Inflammatory macrophage treated with lipopolysaccharide for 4 hours (primary cell): ENCODE measurements around the gene LY6G6F.
"Not testable (repeated sequence)": the region's sequence is repeated elsewhere in the genome, so short reads cannot be mapped to it uniquely, and the experiment has no call there.

ENCODE experiments used
- DNase-seq: peaks from one replicate; pipeline ENCODE4 v3.0.0-alpha.2; 2020

The LY6G6F gene

DNA sequence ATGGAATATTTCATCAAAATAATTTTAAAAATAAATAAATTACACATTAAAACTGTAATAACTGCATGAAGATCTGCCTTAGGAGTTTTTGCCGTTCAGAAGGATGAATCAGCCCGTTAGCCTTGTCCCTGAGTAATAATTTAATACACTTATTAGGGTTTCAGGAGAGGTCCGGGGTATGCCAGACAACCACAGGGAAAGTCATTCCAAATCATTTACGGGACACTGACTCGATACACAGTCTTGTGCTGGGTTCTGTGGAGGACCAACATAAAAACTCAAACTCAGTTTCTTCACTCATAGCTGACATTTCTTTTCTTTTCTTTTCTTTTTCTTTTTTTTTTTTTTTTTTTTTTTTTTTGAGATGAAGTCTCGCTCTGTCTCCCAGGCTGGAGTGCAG, 735 bp upstream of the LY6G6F start:
- no peak for DNase-seq

DNA sequence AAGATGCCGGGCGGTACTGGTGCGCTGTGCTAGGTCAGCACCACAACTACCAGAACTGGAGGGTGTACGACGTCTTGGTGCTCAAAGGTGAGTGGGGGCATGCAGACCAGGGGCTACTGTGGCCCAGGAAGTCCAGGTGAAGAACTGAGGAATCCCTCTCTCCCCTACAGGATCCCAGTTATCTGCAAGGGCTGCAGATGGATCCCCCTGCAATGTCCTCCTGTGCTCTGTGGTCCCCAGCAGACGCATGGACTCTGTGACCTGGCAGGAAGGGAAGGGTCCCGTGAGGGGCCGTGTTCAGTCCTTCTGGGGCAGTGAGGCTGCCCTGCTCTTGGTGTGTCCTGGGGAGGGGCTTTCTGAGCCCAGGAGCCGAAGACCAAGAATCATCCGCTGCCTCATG, 1.0 kb downstream of the LY6G6F start:
- DNase-seq: no peak

DNA sequence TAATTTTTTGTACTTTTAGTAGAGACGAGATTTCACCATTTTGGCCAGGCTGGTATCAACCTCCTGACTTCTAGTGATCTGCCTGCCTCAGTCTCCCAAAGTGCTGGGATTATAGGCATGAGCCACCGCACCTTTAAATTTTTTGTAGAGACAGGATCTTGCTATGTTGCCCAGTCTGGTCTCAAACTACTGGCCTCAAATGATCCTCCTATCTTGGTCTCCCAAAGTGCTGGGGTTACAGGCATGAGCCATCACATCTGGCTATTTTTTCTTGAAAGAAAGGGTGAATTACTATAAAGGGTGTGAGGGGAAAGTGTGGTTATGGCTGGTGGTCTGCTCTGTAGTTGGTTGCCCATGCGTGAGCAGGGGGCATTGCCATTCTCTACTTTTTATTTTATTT, 1.6 kb downstream of the LY6G6F start:
- DNase-seq: no peak

DNA sequence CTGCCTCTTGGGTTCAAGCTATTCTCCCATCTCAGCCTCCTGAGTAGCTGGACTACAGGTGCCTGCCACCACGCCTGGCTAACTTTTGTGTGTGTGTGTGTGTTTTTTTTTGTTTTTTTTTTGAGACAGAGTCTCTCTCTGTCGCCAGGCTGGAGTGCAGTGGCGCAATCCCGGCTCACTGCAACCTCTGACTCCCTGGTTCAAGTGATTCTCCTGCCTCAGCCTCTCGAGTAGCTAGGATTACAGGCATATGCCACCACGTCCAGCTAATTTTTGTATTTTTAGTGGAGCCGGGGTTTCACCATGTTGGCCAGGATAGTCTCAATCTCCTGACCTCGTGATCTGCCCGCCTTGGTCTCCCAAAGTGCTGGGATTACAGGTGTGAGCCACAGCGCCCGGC, 2.5 kb downstream of the LY6G6F start:
- DNase-seq: not testable (repeated sequence)

DNA sequence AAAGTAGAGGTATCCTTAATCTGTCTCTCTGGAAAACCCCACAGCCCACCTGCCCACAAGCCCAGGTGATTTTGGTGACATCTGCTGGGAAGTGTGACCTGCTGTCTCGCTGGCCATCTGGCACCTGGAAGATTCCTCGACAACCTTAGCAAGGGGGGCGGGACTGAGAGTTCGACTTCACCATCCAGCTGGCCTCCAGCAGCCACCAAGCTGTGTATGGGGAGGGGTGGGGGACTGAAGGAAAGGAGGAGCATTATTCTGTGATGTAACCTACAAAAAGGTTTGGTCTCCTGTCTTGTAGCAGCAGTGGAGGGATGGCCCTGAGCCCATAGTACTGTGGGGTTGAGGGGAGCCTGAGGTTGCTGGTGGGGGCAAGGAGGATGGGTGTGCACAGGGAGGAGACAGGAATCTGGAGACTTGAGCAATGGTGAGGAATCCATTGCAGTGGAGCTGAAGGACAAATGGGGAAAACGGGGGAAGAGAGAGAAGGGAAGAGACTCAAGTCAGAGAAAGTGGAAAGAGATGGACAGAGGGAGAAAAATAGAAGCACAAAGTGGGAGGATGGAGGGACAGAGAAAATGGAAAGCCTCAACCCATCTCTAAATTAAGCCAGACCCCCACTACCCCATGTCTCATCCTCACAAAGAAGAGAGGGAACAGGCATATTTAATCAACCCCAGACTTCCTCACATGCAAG, 4.0 kb downstream of the LY6G6F start:
- no peak for DNase-seq

DNA sequence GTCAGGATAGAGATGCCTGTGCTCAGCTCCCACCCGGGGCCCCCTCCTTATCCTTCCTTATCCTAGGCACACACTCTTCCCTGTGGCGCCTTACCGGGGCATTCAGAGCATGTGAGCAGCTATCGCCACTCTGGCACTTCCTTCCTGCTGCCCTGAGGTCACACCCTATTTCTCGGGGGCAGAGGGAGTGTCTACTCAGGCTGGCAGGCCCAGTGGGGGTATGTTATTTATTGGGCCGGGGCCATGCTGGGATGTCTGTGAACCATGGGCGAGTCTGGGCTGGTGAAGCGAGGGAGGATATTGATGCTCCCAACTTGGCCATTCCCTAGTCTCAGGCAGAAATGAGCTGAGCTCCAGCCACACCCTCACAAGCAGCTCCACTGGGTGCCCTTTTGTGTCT, 4.6 kb downstream of the LY6G6F start:
- peak; percentile 40 for DNase-seq

DNA sequence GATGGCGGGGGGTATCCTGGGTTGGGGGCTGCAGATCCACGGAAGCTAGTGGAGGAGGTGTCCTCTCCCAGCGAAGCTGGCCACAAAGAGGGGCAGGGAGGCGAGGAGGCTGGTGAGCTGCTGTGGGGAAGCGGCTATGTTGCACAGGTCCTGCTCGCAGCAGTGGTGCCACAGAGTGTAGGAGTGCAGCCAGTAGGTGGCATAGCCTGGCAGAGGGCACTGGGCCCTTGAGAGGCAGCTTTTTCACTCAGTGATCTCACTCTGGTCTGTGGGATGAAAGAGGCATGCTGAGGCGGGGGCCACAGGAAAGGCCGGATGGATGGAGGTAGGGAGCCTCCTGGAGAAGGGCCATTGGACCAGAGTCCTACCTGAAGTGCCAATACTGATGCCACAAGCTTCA, 5.6 kb downstream of the LY6G6F start:
- no peak for DNase-seq

DNA sequence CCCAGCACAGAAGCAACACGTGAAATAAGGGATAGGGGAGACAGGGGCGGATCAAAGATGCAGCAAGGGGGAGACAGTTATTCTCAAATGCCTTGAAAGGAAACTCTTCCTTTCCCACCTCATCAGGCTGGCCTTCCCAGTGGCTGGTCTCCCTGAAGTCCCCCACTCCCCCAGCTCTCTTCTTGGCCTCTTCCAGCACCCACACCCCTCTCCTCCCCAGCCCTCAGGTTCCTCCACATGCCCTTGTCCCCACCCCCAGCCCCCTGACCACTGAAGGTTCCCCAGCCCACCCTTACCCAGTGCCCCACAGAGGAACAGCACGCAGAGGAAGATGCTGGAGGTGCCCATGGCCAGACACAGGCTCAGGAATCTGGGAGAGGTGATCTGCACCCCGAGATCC, 6.8 kb downstream of the LY6G6F start:
- DNase-seq: no peak

DNA sequence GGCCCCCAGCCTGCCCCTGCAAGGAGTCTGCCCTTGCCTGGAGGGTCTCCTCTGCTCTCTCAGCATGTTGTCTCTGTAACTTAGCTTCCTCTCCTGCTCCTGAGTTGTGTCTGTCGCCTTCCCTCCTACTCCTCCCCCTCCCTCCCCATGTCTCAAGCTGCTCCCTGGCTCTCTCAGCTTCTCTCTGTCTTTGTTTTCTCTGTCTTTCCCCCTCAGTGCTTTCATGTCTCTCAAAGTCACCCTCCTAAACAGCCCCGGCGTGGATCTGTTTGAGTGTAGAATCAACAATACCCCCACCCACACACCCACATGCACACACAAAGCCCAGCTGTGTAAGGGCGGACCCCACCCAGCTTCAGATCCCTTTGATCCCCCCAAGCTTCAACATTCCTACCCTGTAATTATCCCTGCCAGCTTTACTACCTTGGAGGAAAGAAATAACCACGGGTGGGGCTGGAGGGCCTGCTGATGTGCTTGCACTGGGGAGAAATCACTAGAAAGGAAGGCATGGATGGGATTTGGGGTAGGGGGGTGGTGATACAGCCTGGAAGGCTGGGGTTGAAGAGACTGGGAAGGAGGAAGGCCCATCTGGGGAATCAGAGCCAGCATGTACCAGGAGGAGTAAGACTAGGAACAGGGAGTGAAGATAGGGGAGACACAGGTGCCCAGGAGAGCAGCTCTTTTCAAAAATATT, 7.5 kb downstream of the LY6G6F start:
- no peak for DNase-seq

DNA sequence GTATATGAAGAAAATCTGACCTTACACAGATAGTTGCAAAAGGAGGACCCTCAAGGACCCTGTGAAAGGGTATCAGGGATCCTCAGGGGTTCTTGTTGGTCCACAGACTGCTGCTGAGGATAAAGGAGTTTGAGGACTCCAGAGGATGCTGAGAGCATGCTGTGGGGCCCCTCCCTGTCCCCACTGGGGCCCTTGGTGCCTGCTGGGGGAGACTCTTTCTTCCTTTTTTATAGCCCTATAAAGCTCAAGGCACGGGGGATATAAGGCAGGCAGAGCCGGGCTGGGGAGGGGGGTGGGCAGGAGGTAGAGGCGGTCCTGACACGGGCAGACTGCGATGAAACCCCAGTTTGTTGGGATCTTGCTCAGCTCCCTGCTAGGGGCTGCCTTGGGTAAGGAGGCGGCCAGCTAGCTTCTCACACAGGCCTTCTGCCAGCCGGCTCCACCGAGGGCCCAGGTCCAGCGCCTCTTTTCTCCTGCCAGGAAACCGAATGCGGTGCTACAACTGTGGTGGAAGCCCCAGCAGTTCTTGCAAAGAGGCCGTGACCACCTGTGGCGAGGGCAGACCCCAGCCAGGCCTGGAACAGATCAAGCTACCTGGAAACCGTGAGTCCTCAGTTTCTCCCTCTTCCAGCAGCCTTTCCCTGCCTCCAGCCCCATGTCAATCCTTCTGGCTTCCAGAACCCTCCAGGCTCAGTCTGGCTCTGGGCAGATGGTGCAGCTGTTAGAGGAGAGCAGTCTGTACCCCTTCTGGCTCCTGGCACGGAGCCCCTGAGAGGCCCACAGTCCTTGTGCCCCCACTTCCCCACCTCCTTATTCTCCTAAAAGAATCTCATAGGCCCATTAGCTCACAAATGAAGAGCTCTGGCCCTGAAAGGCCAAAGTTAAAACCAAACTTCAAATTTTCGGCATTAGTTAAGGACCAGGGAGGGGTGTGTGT, 8.6 kb downstream of the LY6G6F start, which contains the start of gene LY6G6D:
LY6G6D (plus strand) TSS at position 327 of the 937 bp plus-strand sequence; CDS start at position 335, 8 bp downstream.
- no peak for DNase-seq

DNA sequence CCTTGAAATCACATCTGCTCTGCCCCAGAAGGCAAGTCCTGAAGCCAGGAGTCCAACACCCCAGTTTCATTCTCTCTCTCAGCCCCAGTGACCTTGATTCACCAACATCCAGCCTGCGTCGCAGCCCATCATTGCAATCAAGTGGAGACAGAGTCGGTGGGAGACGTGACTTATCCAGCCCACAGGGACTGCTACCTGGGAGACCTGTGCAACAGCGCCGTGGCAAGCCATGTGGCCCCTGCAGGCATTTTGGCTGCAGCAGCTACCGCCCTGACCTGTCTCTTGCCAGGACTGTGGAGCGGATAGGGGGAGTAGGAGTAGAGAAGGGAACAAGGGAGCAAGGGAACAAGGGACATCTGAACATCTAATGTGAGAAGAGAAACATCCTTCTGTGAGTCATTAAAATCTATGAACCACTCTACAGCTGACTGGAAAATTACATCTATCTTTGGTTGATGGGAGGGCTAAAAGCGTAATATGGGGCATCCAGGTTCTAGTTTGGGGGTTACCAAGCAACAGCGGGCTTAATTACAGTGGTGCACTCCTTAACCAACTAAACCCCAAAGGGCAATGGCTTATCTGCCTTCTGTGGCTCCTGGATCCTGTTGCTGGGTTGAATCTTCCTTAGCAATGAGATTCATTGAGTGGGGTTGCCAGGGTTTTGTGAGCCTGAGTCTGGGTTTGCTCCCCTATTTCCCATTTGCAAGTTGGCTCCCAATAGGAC, 11.0 kb downstream of the LY6G6F start:
- DNase-seq: no peak

DNA sequence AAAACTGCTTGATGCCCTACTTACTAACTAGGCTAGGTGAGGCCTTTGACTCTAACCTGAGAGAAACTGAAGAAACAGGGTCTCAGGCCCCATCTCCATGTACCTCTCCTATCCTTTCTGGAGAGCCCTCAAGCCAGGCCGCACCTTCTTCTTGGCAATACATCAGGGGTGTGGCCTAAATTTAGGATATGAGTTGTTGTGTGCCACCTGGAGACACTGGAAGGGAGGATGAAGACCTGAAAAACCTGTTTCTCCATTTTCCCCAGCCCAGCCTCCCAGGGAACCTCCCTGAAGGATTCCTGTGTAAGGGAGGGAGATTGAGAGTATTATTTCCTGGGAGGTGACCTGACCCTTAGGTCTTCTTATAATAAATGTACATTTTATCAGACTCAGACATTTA, 11.6 kb downstream of the LY6G6F start:
- DNase-seq: no peak

DNA sequence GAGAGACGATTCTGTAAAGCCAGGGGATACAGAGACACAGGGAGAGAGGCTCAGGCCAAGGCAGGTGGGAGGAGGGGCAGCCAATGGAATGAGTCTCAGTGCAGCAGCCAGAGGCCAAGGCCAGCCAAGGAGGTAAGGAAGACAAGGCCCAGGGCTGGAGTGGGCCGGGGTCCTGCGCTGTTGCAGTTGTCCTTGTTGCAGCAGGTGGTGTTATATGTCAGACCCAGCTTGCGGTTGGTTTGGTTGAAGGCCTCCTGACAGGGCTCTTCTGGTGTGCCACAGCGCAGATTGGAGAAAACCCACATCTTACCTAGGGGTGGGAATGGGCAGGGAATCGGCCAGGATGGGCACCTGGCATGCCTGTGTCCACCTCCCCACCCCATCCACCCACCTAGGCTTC, 12.3 kb downstream of the LY6G6F start:
- DNase-seq: no peak

DNA sequence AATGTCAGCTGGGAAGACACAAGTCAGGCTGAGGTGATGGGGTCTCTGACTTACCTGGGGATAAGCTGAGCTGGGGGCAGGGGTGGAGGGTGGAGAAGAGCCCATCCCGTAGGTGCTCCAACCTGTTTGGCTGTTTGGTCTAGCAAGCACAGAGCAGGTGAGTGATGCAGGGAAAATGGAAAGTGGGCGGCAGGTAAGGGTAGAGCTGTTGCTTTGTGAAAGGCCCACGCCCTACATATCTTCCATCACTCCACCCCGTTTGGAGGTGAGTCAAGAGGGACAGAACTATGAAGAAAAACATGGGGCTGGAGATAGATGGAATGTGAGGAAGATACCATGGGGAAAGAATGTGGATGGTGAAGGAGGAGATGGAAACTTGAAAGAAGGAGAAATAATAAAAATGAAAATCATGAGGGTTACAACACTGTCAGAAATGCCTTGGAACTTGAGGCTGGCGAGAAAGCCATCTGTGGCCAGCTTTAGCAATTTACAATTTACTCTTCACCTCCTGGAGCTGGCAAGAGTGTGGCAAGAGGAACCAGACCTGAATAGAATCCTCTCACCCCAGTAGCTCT, 13.6 kb downstream of the LY6G6F start:
- no peak for DNase-seq

DNA sequence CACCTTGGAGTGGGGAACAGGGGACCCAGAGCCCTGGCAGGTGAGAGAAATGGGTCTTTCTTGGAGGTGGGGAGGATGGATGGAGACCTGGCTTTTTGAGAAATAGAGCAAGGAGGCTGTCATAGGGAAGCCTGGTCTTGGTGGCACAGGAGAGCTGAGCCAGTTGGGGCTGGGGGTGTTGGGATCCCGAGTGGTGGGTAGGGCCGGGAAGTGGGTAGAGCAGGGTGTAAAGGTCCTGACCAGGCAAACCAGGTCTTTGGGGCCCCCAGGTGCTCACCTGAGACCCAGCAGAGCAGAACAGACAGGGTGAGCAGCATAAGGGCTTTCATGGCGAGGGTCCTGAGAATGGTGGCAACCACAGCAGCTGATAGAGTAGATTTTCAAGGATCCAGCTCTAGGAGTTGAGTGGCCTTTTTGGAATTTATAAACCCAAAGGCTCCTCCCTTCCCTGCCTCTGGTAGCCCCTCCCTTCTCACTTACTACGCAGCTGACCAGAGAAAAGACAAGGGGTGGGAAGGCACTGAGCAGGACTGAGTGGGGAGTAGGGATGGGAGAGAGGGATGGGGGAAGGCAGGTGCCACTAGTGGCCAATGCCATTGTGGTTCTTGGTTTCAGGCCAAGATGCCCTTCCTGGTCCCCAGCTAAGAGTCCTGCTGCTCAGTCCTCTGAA, 14.8 kb downstream of the LY6G6F start, which contains the start of gene LY6G6C:
LY6G6C (minus strand) TSS at position 396 of the 670 bp plus-strand sequence; CDS start at position 329, 67 bp downstream.
- no peak for DNase-seq

DNA sequence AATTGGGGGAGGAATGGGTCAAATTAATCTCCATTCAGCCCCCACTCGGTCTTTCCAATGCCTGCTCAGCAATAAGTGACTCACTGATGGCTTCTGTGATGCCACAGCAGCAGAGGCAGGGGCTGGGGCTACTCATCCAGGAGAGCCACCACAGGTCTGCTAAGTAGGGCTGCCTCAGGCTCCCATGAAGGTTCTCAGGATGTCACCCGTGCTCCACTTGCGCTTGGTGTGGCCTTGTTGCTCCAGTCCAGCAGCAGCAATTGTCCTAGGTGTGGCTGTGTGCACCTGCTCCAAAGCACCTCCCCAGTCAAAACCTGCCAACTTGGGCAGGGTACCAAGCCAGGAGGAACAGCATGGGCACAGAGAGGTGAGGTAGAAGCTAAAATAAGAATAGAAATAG, 15.5 kb downstream of the LY6G6F start:
- no peak for DNase-seq

DNA sequence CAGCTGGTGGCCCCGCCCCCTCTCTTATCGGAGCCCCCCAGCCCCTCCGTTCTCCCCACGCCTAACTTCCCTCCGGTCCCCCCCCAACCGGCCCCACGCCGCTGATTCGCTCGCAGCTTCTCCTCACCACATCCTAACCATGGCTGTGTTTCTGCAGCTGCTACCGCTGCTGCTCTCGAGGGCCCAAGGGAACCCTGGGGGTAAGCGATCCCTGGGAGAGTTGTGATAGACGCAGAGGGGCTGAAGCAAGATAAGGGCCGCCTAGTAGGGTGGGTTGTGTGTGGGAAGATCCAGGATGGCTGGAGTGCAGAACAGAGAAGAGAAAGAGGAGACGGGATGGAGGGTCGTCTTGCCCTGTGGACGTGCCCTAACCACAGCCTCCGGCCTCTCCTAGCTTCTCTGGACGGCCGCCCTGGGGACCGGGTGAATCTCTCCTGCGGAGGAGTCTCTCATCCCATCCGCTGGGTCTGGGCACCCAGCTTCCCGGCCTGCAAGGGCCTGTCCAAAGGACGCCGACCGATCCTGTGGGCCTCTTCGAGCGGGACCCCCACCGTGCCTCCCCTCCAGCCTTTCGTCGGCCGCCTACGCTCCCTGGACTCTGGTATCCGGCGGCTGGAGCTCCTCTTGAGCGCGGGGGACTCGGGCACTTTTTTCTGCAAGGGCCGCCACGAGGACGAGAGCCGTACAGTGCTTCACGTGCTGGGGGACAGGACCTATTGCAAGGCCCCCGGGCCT, 16.7 kb downstream of the LY6G6F start, which contains the start of gene MPIG6B:
MPIG6B (plus strand) TSS at position 129 of the 735 bp plus-strand sequence; CDS start at position 140, 11 bp downstream.
- no peak for DNase-seq

DNA sequence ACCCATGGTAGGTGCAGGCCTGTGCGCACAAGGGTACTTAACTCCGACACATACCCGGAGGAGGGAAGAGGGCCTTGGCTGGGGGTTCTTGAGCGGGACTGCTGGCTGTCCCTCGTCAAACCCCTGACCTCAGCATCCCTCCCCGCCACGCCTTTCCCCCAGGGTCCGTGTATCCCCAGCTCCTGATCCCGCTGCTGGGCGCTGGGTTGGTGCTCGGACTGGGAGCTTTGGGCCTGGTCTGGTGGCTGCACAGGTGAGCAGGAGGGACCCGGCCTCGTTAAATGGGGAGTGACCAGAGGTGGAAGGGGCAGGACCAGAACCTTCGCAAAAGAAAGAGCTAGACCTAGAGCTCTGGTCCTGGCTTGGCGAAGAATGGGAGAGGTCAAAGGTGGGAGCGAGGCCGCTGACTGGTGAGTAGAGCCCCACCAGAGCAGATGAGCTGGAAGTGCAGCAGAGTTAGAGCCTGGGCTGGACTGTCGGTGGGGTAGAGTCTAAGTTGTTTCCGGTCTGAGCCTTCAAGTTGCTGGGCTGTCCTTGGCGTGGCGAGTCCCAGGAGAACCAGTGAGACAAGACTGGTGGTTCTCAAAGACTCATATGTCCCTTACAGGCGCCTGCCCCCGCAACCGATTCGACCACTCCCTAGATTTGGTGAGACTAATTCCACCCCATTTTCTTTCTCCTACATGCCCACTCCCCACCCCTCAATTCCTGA, 17.5 kb downstream of the LY6G6F start:
- DNase-seq: no peak

DNA sequence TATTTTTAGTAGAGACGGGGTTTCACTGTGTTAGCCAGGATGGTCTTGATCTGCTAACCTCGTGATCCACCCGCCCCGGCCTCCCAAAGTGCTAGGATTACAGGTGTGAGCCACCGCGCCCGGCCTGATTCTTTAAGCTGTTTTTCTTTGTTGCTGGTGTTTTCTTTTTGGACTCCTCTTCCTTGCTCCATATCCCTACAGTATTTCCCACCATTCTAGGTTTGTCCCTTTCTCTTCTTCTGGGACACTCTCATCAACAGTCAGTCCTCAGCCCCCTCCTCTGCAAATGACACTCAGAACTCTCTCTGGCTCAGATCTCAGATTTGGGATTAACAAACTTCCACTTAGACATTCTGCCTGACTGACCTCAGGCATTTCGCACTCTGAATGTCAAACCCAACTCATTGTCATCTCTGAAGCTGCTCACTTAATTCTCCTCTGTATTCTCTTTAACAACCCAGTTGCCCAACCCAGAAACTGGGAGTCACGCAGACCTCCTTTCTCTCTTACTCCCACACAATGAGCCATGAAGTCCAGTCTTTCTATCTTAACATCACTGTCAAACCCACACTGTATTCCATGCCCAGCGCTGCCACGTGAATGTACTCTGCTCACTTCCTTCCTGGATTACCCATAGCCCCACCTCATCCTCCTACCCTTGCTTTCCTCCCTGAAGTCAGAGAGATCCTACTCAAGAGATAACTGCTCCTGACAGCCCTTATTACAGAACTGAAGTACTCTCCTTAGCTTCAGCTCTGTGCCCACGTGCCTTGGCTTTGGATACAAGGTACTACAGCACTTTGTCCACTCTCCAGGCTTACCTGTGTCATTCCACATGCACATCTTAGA, 19.1 kb downstream of the LY6G6F start:
- DNase-seq: peak; percentile 96
